HG03280 (cell line): ENCODE results near the gene ADGRB3.
"Not testable (repeated sequence)": the region's sequence is repeated elsewhere in the genome, so short reads cannot be mapped to it uniquely, and the experiment has no call there.

Experiments
- ATAC-seq: cut with Tn5 transposase; IDR thresholded peaks from one replicate; pipeline ENCODE4 v1.9.1; 2021; ENCODE audit warnings: mild to moderate bottlenecking, moderate library complexity; ENCODE audit not compliant: unreplicated experiment

ADGRB3 gene

GRCh38 chr6:69391106-69391505 lies 756.0 kb downstream of the ADGRB3 start:
- ATAC-seq, result no peak

GRCh38 chr6:69392745-69393144 lies 757.7 kb downstream of the ADGRB3 start:
- ATAC-seq, result no peak

DNA sequence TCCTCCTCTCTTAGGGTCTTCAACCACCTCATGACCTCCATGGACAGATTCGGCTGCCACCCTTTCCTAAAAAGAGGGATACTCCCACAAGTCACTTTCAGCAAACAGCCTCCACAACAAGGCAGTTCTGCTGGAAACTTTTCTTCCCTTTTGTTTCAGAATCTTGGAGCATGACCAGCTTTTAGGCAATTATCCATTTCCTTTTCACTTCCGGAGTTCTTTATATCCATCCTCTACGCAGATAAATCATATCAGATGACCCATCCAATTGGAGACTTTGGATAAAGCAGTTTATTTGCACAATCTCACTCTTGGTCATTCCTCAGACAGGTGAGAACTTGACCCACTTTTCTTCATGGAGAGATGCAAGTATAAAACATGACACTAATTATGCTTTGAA lies 763.2 kb downstream of the ADGRB3 start:
- no peak for ATAC-seq

DNA sequence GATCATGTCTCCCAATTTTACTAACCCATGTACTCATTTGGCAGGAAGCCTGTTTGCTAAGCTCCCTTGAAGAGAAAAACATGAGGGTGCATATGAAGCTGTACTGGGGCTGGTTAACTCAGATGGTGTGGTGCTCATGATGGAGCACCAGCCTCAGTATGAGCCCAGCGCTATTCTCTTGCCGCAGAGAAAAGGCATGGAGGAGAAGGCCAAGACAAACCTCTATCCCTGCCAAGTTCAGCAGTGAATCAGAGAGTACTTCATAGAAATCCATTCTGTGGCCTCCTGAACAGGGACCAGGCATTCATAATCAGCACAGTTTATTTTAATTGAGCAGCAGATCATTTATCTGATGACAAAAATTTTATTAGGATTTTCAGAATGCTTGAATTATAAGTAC lies 763.6 kb downstream of the ADGRB3 start:
- ATAC-seq, result no peak

DNA sequence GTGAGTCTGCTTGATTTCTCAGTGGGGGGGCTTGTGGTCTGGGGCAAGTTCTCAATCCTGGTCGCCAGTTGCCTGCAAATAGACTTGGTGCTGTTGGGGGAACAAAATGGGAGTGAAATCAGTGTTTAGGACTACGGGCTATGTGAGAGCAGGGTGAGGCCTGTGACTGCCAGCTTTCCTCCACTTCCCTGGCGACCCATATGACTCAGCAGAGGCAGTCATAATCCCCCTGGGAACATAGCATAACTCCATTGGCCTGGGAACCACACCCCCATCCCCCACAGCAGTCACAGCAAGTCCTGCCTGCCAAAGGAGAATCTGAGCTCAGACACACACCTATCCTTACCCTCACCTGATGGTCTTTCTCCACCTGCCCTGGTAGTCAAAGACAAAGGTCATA lies 773.8 kb downstream of the ADGRB3 start:
- ATAC-seq, result no peak

DNA sequence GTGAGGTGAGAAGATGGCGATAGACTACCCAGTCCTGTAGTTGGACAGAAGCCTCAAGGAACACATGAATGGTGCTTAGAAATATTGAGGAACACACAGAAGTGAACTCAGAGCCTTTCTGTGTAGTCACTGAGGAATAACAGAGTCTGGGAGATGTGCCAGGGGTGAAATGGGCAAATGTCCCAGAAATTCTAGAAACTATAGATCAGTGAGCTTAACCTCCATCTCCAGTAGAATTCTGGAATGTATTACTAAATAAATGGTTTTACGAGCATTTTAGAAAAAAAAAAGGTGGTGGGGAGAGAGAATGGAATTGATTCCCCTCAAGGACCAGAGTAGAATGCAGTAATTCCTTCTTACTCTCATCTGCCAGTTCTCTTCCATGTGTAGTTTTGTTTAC lies 781.7 kb downstream of the ADGRB3 start:
- no peak for ATAC-seq

DNA sequence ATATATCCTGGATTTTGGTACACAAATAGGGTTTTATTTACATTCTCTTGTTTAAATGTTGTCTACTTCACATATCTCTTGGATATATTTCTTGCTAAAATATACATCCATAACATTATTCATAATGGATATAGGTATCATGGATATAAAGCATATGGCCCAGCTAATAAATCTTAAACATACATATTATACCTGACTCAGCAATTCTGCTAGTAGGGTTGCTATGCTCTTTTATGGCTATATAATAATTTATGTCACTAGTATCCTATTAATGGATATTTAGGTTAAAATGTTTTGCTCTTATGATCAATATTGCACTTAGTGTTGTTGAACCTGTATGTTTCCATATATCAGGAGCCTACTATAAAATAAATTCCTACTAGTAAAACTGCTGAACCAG lies 786.2 kb downstream of the ADGRB3 start:
- ATAC-seq, result no peak

GRCh38 chr6:69422020-69422419 lies 786.9 kb downstream of the ADGRB3 start:
- no peak for ATAC-seq

GRCh38 chr6:69422475-69422874 lies 787.4 kb downstream of the ADGRB3 start:
- ATAC-seq, result no peak

GRCh38 chr6:69423785-69424184 lies 788.7 kb downstream of the ADGRB3 start:
- ATAC-seq, result no peak

- no peak for ATAC-seq
Measured at GRCh38 chr6:69424581-69424980, 789.5 kb downstream of the ADGRB3 start.

DNA sequence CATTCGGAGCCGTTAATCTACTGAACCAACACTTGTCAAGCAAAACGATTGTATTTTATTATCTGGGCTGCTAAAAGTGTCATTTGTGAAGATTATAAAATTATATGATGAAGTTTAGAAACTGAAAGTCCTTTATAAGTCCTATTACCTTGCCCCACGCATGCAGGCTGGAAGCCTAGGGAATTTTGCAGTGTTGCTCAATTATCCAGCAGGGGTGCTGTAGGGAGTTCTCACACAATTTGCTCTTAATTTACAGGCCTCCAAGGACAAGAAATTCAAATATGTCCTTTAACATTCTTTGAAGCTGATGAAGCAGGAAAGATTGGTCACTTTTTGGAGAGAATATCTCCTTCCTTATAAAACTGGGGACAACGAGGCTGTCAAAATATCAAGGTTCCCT lies 792.8 kb downstream of the ADGRB3 start:
- ATAC-seq, result no peak

- not testable (repeated sequence) for ATAC-seq
Measured at GRCh38 chr6:69432168-69432567, 797.1 kb downstream of the ADGRB3 start.

DNA sequence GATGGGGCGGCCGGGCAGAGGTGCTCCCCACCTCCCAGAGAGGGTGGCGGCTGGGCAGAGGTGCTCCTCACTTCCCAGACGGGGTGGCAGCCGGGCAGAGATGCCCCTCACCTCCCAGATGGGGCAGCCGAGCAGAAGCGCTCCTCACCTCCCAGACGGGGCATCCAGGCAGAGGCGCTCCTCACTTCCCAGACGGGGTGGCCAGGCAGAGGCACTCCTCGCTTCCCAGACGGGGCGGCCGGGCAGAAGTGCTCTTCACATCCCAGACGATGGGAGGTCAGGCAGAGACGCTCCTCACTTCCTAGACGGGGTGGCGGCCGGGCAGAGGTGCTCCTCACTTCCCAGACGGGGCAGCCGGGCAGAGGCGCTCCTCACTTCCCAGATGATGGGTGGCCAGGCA lies 798.0 kb downstream of the ADGRB3 start:
- not testable (repeated sequence) for ATAC-seq

DNA sequence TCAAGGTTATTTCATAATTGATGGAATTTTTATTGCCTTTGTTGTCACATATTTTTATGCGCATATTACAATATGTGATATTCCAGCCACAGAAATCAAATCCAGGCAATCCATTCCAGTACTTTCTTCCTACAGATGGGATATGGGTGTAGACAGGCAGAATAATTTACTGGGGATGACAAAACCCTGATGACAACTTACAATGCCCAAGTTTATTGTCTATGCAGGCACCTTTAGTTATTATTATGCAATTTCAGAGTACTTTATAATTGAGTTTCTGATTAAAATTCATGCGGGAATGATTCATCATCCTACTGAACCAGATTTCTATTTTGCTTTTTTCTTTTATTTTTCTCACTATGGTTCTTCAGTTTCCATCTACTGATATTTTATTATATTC lies 803.0 kb downstream of the ADGRB3 start:
- no peak for ATAC-seq
